ENCODE measurements around the gene PTGDS.
A peak's percentile ranks its signal among the peaks of the same experiment; 100 is the strongest.

Gene PTGDS

DNA sequence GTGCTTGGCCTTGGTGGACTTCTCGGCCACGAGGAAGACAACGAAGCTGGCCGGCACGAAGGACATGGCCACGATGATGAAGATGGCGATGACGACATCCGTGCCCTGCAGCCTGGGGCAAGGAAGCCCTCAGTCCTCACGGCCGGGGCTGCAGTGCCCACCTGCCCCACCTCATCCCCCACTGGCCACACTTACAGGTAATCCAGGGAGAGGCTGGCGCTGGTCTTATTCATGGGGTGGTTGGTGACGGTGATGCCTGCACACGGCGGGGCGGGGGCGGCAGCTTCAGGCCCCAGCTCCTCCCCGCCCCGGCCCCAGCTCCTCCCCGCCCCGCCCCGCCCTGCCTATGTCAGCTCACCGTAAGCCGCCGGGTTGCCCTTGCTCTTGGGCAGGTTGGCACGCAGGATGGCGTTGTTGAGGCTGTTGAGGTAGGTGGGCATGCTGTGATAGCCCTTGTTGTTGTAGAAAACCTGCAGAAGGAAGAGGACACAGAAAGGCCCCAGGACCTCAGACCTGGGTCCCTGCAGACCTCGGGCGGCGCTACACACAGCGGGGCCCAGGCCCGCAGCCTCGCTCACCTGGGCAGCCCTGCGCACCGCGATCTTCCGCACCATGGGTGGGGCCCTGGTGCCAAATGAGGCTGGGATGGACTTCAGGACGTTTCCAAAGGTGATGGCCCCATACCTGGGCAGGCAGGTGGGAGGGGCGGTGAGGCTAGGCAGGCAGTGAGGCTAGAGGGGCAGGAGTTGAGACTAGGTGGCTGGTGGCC lies 34.8 kb downstream of the PTGDS start:
- DNase-seq: no peak

DNA sequence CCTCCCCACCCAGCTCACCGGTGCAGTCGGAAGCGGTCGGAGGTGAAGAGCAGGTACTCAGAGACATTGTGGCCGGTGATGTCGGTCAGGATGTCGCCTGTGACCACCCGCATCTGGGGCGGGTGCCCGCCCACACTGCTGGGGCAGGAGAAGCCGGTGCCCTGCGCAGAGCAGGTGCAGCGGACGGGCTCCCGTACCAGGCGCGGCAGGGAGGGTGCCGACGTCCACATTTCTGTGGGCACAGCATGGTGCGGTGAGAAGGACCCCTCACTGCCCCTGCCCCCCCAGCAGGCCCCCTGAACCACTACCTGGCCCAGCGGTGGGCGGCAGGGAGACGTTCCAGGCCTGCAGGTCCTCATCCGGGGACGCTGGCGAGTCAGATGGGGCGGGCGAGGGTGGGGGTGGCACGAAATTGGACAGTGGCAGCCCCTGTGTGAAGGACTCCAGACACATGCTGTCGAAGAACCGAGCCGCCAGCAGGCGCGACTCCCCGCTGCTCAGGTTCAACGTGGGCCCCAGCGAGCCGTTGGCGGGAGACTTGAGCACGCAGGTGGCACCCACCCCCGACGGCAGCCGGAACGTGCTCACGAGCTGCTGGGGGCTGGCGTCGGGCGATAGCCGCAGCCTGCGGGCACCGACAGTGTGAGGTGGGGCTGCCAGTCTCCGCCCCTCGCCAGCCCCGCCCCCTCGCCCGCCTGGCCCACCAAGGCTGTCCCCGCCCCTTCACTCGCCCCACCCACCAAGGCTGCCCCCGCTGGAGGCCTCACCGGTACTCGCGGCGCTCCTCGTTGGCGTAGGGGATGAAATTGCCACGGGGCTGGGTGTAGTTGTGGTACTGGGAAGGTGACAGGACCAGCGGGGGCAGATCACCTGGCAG lies 35.6 kb downstream of the PTGDS start:
- DNase-seq: no peak

DNA sequence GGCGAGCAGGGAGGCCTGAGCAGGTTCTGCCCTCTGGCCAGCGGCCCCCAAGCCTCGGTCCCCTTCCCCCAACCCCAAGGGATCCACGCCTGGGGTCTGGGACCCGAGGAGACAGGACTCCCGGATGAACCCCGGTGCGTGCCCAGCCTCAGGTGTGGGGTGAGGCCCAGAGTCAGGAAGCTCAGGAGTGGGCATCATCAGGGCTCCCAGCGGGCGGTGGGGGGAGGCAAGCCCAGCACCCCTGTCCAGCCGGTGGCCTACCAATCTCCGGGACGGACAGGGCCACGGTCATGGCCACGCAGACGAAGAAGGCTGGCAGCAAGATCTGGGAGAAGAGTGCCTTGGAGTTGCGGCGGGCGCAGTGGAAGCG lies 36.3 kb downstream of the PTGDS start:
- no peak for DNase-seq

DNA sequence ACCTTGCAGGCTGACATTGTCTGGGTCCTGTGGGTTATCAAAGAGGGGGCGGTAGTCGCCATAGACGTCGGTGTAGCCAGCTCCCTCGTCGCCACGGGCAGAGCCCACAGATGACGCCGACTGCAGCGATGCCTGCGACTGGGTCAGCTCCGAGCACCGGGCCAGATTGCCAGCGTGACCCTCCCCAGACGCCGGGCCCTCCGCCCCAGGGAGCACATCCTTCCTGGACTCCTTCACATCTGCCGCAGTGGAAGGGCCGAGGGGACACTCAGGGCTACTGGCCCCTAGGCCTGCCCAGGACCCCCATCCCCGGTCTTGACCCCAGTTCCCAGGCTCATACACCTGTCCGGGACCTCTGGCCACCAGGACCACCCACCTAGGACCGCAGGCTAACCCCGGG lies 36.9 kb downstream of the PTGDS start:
- no peak for DNase-seq

DNA sequence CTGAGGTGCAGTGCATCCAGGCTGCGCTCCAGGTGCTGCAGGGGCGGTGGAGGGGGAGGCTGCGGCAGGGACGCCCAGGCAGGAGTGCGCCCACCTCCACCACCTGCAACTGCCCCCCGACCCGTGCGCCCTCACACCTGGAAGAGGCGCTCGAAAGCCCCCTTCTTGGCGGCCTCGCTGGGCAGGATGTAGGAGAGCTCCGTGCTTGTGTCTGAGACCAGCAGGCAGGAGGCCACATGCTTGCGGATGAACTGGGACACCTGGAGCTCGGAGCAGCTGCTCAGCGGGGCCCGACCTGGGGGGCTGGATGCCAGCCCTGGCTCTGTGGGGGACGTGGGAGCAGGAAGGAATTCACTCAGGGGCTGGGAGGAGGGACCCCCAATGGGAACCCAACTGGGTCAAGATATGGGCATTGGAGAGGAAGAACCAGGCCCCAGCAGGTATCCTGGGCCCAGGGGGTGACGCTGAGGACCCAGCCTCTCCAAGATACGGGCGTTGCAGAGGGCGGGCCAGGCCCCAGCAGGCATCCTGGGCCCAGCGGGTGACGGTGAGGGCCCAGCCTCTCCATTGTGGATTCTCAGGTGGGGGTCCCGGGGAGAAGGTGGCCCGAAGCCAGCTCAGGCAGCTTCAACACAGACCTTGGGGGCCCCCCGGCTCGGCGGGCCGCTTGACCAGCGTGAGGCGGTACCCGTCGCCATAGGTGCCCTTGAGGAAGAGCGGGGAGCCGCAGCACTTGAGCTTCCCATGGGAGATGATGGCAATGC lies 37.7 kb downstream of the PTGDS start:
- DNase-seq: no peak

DNA sequence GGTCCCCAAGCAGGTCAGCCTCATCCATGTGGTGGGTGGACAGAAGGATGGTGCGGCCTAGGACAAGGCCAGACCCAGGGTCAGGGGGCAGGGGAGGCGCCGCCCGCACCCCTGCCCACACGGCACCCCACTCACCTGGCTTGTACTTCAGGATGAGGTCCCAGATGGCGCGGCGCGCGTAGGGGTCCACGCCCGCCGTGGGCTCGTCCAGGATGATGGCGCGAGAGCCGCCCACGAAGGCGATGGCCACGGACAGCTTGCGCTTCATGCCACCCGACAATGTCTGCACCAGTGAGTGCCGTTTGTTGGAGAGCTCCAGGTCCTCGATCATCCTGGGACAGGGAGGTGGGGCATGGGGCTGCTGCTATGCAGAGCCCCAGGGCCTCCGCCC lies 38.2 kb downstream of the PTGDS start:
- DNase-seq: no peak

DNA sequence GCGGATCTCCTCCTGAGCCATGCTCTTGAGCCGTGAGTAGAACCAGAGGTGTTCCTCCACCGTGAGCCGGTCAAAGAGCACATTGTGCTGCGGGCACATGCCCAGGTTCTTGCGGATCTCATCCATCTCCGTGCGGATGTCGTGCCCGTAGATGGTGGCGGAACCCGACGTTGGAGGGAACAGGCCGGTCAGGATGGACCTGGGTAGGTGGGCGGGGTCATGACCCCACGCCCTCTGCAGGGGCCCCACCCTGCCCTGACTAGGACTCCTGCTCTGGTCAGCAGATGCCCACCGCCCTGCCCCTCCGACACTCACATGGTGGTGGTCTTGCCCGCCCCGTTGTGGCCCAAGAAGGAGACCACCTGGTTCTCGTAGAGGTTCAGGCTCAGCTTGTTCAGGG lies 38.7 kb downstream of the PTGDS start:
- DNase-seq: no peak

DNA sequence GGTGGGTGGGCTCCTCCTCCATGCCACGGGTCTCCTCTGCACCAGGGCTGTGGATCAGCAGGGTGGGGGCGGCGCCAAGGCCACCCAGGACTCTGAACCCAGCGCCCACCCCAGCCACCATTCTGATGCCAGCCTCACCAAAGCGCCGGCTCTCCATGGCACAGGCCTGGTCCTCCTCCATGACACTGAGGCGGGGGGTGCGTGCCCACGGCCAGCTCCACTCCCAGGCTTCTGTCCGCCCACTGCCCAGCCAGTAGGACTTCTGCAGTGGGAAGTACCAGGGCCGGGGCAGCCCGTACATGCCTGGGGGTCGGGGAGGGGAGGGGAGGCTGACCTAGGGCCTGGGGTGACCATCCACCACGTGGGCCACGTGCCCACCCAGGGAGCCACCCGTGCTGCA lies 39.1 kb downstream of the PTGDS start:
- DNase-seq: no peak

DNA sequence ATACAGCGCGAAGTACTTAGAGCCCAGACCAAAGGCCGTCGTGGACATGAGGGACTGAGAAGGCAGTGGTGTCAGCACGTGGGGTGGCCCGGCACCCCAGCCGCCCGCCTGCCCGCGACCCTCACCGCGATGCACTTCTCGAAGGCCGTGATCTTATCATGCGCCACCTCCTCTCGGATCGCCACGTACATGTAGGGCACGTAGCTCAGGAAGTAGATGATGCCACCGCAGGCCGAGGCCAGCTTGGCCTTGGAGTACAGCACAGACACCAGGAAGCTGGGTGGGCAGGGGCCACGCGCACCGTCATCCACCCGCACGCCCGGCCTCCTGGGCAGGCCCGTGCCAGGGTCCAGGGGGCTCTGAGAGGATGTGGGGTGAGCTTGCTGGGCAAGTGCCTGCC lies 39.8 kb downstream of the PTGDS start:
- DNase-seq: no peak

DNA sequence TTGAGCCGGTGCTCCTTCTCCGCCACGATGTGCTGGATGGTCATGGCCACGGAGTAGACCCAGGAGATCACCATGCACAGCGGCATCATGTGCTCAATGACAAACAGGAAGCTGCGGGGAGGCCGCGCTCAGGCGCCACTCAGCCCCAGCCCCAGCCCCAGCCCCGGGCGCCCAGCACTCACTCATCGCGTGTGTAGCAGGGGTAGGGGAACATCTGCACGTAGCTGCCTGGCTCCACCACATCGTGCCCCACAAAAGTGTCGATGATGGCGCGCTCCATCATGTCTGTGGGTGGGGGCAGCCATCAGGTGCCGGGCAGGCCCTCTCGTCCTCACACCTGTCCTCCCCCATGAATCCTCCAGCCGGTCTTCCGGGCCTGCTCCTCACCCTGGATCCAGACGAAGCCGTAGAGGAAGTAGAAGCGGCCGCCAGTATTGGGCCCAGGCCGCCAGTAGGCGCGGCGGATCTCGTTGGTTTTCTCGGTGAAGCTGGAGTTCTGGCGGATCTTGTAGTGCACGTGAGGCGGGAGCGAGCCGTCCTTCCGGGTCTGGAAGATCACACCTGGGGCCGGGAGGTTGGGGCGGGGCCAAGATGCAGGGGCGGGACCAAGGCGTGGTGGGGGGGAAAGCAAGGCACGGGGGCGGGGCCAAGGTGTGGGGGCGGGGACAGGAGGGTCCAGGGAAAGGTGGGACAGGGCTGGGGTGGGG lies 40.6 kb downstream of the PTGDS start:
- no peak for DNase-seq

DNA sequence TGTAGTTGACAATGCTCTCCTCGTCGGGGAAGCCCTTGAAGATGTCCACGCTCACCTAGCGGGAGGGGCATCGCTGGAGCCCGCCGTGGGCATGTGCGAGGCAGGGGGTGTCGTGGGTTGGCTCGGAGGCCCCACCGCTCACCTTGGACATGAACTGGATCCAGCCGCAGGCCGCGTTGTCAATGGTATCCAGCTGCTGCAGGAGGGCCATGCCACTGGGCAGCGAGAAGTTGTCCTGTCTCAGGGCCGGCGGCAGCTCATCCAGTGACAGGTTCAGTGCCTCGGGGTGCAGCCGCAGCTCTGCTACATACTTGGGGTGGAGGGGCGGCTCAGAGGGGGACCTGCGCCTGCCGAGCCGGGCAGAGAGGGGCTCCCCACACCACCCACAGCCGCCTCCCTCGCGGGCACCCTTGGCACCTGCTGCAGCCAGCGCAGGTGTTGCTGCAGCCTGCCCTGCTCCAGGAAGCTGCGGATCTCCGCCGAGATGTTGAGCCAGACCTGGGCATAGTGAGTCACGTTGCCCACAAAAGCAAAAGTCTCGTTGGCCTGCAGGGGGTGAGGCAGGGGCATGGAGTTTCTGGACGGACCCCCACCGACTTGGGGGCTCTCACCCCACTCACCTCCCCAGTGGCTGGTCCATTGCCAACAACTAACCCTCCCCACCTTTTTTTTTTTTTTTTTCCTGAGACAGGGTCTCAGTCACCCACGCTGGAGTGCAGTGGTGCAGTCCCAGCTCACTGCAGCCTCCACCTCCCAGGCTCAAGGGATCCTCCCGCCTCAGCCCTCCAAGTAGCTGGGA lies 41.7 kb downstream of the PTGDS start:
- DNase-seq: no peak

DNA sequence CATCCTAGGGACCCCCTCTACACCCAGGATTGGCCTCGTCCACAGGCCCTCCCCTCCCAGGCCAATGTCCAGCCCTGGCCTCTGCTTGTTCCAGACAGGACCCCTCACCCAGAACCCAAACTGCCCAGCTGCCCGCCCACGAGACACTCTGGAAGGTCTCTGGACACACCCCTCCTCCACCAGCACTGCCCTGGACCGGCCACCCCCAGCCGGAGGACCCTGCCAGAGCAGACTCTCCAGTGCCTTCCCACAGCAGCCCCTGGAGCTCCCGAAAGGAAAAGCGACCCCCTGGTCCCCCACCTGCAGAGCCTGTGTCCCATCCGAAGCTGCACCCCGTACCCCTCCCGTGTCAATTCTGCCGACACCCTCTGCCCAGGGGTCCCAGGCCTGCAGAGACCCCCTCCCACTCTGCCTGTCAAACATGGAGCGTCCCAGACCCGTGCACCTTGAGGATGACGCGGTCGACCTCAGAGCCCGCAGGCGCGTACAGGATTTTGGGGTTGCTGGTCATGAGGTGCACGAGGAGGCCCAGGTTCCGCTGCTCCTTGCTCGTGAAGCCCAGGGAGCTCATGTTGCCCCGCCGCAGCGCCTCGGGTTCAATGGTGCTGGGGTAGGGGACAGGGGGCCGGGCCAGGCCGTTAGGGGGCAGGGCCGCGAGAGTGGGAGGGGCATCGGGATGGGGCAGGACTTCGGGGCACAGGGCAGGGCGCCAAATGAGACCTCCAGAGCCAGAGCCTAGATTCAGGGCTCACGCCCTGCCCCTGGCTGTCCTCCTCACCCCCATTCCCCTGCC lies 42.8 kb downstream of the PTGDS start:
- DNase-seq: no peak

DNA sequence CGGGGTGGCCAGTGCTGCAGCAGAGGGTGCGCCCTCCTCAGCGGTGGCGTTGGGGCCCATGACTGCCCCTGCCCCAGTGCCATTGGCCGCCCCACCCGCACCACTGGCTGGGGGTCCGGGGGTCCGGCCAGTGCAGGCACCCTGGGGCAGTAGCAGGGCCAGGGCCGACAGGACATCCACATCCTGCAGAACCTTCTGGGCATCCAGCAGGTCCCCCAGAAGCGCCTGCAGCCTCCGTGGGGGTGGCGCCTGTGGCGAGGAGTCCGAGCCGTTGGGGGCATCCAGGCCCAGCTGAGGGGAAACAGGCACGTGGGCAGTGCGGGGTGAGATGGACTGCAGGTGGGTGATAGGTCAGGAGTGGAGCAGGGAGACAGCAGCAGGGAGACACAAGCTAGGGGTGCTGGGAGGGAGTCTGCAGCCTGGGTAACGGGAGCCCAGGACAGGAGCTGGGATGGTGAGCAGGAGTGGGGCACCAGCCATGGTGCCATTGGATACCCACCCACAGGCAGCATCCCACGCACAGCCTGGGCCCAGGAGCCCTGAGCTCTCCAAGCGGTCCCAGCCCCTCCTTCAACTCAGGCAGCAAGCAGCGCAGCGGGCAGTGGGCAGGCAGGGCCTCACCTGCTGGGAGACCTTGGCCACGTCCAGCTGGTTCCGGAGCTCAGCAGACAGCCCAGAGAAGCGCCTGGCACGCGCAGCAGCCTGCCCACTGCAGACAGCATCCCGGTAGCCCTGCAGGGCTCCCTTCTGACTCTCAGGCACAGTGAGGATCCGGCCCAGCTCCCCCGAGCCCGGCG lies 43.7 kb downstream of the PTGDS start:
- no peak for DNase-seq

DNA sequence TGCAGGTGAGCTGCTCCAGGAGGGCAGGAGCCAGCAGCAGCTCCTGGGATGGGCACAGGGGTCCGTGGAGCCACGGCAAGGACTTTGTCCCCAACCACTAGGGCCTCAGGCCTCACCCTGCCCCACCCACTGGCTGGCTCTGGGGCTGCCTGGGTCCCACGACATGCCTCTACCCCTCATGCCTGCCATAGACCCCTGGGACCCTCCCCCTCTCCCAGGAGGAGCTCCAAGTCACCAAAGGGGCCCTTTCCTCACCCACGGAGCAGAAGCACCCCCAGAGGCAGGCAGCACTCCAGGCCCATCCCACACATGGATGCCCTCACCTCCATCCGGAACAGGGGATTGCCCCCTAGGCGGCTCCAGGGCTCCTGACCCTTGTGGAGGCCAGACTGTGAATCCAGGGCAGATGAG lies 44.3 kb downstream of the PTGDS start:
- DNase-seq: no peak

DNA sequence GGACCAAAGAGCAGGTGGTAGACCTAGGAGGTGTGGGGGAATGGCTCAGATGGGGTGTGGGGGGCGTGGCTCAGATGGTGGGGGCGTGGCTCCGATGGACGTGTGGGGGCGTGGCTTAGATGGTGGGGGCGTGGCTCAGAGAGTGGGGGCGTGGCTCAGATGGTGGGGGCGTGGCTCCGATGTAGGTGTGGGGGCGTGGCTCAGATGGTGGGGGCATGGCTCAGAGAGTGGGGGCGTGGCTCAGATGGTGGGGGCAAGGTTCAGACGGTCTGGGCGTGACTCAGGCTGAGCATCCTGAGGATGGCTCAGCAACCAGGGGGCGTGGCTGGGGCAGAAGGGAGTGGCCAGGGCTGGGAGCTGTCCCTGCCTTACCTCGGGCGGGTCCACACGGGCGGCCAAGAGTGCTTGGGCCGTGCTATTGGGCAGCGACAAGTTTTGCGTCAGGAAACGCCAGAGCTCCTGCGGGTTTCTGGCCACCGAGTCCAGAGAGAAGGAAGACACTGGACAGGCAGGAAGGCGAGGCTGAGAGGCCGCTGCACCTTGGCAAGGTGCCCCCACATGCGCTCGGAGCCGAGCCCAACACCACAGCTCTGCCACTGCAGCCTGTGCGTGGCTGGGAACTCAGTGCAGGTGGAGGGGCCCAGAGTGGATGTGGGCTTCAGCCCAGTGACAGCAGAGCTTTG lies 44.8 kb downstream of the PTGDS start:
- peak; percentile 88 for DNase-seq

DNA sequence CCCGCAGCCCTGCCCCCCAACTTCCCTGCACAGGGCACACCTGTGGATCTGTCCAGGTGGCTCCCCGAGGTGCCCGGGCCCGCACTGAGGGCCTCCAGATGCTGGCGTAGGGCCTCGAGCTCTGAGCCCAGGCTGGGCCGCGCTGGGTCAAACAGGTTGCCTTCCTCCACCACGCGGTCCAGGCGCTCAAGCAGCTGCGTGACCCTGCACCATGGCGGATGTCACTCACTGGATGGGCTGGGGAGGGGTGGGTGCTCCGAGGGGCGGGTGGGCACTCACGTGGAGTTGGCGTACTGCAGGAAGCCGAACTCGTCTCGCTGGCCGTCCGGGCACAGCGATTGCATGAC lies 45.3 kb downstream of the PTGDS start:
- no peak for DNase-seq

DNA sequence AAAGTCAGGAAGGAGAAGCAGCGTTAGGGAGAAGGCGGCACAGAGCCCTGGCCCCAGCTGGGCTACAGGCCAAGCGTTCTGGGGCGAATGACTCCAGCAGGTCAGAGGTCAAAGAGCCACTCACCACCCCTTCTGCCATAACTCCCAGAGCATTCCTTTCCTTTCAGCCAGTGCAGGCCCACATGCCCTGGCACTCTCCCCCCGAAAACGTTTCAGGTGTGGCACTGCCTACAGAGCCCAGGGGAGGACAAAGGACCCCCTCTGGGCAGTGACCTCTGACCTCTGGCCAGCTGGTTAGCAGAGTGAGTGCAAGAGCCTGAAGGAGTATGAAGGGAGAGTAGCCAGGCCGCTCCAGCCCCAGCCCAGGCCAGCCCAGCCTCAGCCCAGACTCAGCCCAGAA lies 45.9 kb downstream of the PTGDS start:
- DNase-seq: no peak

DNA sequence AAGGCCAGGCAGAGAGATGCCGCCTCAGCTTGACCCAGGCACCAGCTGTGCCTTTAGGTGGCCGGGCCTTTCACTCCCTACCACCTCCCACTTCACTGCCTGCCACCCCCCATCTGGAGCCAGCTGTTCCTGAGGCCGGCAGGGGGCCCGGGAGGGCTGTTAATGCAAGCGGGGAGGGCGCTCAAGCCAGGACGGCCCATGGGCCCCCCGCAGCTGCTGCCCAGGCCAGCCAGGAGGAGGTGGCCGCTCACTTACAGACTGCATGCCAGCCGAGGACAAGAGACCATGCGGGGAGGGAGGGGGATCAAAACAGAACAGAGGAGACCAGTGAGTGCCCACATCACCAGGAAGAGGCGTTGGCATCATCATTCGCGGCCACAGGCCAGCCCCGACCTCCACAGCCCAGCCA lies 46.3 kb downstream of the PTGDS start:
- no peak for DNase-seq

DNA sequence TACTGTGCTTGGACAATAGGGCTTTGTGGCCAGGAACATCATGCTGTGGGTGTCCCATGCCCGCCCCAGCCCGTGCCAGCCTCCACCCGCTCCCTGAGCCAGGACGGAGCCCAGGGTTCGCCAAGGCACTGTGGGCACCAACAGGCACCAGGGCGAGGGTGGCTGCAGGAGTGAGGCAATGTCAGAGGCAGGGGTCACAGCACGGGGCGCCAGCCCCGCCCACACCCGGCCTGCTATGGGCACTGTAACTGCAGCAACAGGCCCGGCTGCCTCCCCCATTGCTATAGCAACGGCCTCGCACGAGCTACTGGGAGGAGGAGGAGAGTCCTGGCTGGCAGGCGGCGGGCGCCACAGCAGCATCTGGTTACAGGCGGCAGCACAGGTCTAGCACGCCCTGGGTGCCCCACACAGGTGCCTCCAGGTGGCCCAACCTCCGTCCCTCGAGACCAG lies 48.2 kb downstream of the PTGDS start:
- no peak for DNase-seq

DNA sequence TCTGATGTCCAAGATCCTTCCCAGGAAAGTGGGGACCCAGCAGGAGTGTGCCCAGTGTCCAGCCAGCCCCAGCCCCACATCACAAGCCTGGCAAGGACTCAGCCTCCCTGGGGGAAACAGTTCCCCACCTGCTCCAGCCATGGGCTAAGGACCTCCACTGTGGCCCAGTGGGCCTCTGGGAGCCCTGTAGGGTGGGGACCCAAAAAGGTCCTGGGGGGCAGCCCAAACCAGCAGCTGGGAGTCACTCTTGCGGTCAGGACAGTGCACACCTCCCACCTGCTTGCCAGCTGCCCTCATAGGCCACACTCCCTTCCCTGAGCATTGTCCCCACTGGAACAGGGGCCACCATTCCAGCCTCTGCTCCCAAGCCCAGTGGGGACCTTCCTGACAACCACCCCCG lies 49.1 kb downstream of the PTGDS start:
- no peak for DNase-seq
